HPDE6-E6E7 (cell line): Measurements from ENCODE around the gene KLF17.

Experiments
- DNase-seq: peaks from one replicate; pipeline ENCODE4 v3.0.0; 2011; ENCODE audit warnings: missing footprints; ENCODE audit errors: extremely low spot score

Gene KLF17, protein sequence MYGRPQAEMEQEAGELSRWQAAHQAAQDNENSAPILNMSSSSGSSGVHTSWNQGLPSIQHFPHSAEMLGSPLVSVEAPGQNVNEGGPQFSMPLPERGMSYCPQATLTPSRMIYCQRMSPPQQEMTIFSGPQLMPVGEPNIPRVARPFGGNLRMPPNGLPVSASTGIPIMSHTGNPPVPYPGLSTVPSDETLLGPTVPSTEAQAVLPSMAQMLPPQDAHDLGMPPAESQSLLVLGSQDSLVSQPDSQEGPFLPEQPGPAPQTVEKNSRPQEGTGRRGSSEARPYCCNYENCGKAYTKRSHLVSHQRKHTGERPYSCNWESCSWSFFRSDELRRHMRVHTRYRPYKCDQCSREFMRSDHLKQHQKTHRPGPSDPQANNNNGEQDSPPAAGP

GRCh38 chr1:44118682-44119081 lies at the start of gene KLF17:
Gene KLF17 (plus strand): TSS chr1:44118821. CDS start chr1:44118908, 87 bp downstream.
- DNase-seq, result no peak

DNA sequence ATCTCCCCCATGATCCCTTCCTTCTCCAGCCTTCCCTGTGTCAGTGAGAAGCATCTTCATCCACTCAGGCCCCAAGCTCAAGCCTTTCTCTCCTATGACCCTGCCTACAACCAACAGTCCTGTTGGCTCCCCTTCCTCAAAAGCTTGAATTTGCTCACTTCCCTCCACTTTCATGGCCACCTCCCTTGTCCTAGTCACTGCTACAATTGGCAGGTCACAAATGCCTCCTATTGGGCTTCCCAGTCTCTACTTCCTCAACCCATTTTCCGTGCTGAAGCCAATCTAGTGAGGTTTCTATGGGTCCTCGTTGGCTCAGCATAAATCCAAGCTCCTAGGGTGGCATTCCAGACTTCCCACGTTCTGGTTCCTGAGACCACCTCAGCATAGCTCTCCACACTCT lies 47.2 kb upstream of the KLF17 start:
- no peak for DNase-seq

DNA sequence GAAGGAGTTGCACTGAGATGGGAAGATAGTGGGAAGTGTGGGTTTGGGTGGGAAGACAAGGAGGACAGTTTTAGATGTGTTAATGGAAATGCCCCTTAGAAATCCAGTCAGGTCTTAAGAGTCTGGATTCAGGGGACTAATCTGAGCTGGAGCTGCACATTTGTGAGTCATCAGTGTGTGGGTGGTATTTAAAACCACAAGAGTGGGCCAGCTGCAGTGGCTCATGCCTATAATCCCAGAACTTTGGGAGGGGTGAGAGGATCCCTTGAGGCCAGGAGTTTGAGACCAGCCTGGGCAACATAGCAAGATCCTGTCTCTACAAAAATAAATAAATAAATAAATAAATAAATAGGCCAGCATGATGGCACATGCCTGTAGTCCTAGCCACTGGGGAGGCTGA lies 46.4 kb upstream of the KLF17 start:
- DNase-seq, result no peak

GRCh38 chr1:44072821-44073220 lies 45.8 kb upstream of the KLF17 start:
- no peak for DNase-seq

GRCh38 chr1:44073528-44073927 lies 45.1 kb upstream of the KLF17 start:
- no peak for DNase-seq

DNA sequence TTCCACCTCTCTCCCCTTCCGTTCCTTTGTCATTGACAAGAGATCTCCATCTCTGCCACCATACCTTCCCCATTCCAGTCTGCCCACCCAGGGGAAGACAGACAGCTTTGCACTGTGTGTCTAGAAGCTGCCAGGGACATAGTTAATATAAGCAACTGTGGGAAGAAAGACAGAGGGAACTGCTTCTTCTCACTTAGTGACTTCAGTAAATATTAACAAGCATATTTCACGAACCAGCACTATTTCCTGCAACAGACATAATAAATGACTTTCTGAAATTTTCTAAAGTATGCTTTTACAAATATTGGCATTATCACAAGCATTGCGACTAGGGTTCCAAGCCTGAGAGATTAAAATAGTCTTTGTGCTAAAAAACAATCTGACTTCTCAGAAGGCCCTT lies 44.2 kb upstream of the KLF17 start:
- DNase-seq, result no peak

- no peak for DNase-seq
Measured at GRCh38 chr1:44076066-44076465, 42.6 kb upstream of the KLF17 start.

GRCh38 chr1:44077421-44077820 lies 41.2 kb upstream of the KLF17 start:
- DNase-seq, result no peak

- DNase-seq, result no peak
Measured at GRCh38 chr1:44078104-44078503, 40.5 kb upstream of the KLF17 start.

GRCh38 chr1:44079566-44079965 lies 39.1 kb upstream of the KLF17 start:
- DNase-seq, result no peak

GRCh38 chr1:44084998-44085675 lies 33.5 kb upstream of the KLF17 start:
- DNase-seq, result no peak

DNA sequence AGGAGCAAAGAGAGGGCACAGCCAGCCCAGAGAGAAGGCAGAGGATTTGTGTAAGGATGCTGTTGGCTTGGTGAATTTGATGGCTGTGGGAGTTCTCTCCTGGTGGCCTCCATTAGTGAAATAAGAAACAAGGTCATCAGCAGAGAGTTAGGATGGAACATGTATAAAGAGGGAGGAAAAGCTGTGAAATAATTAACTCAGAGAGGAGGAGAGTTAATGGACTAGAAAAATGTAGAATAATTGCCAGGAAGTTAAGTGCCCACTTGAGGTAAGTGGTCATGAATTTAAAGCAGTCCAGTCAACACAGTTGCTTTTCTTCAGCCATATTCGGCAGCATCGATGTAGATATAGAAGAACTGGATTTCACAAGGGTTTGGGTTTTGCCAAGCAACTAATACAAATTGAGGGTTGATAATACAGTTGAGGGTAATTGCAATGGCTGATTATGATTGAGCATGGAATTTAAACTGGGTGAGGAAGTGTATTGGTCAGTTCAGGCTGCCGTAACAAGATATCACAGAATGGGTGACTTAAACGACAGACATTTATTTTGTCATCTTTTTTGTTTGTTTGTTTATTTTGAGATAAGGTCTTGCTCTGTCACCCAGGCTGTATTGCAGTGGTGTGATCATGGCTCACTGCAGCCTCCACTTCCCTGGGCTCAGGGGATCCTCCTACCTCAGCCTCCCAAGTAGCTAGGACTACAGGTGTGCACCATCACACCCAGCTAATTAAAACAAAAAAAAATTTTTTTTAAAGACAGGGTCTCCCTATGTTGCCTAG lies 31.7 kb upstream of the KLF17 start:
- no peak for DNase-seq

GRCh38 chr1:44089371-44090048 lies 29.1 kb upstream of the KLF17 start:
- no peak for DNase-seq

DNA sequence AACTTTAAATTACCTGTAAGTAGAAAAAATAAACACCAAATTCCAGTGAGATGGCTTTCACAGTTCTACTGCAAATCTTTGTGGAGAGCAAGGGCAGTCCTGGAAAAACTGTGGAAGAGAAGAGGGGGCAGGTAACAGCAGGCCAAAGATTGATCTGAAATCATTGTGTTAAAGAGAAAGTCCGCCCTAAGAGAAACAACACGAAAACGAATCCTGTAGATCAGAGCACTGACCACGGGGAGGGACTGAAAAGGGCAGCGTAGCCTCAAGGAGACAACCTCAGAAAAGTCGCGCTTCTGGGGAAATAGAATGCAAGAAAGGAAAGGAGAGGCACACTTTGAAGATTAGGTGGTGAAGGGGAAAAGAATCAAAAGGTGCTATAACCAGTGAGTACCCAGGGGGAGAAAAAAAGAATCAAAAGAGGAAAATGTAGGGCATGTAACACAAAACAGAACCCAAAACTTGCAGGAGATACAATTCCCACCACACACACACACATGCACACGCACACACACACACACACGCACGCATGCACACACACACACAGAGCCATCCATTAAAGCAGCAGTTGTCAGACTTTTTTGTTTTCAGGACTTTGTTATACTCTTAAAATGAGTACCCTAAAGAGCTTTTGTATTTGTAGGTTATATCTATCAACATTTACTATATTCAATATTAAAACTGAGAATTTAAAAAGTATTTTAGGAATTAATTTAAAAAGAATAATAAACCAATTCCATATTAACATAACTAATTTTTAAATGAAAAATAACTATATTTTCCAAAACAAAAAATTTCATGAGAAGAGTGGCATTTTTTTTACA lies 28.0 kb upstream of the KLF17 start:
- DNase-seq, result no peak

DNA sequence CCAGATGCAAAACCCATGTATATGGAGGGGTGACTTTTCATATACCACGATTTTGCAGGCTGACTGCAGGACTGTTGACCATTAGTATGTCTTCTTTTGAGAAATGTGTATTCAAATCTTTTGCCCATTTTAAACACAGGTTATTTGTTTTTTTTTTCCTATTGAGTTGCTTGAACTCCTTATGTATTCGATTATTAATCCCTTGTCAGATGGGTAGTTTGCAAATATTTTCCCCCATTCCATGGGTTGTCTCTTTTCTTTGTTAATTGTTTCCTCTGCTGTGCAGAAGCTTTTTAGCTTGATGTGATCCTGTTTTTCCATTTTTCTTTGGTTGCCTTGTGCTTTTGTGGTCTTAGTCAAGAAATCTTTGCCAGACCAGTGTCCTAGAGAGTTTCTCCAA lies 24.6 kb upstream of the KLF17 start:
- DNase-seq, result no peak

DNA sequence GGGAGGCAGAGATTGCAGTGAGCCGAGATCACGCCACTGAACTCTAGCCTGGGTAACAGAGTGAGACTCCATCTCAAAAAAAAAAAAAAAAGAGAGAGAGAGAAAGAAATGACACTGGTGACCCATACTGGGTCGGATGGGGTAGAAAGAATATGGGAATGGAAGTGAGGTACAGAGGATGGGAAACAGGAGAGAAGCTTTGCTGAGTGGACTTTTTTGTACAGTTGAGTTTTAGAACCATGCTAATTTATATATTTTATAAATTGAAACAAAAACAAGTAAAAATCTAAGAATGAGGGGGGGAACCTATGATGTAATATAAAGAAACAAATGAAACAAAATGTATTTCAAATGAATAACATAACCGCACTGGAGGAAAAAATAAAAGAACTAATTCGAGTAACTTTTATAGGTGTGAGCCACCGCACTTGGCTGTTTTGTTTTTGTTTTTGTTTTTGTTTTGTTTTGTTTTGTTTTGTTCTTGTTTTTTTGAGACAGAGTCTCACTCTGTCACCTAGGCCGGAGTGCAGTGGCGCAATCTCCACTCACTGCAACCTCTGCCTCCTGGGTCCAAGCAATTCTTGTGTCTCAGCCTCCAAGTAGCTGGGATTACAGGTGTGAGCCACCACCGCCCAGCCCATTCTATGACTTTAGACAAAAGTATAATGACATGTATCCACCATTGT lies 18.3 kb upstream of the KLF17 start:
- DNase-seq, result no peak

DNA sequence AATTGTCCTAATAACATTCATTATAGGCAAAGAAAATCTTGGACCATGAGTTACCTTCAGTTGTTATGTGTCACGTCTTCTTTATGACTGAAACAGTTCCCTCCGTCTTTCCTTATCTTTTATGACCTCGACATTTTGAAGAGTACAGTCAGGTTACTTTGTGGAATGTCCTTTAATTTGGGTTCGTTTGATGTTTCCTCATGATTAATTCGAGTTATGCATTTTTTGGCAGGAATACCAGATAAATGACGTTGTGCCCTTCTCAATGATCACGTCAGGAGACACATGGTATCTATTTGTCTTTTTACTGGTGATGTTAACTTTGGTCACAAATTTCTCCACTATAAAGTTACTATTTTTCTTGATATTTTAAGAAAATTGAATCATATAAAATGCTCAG lies 17.3 kb upstream of the KLF17 start:
- no peak for DNase-seq

DNA sequence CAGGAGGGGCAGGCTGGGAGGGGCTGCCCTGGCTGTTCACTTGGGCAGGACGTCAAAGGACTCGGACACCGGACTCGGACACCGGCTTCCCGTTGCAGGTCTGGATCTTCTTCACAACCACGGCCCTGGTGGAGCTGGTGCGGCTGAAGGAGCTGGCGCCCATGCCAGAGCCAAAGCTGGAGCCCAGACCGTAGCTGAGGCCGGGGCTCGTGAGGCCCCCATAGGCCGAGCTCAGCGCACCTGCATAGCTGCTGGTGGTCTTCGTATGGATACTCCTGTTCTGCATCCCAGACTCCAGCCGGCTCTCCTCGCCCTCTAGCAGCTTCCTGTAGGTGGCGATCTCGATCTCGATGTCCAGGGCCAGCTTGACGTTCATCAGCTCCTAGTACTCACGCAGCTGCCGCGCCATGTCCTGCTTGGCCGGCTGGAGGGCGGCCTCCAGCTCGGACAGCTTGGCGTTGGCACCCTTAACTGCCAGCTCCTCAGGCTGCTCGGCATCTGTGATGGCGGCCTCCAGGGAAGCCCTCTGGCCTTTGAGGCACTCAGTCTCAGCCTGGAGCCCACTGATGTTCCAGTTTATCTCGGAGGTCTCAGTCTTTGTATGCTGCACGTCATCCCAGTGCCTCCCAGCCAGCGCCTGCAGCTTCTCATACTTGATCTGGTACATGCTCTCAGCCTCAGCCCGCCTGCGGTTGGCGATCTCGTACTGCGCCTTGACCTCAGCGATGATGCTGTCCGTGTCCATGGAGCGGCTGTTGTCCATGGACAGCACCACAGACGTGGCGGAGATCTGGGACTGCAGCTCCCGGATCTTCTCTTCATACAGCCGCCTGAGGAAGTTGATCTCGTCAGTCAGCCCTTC lies 15.1 kb upstream of the KLF17 start:
- no peak for DNase-seq

- DNase-seq, result no peak
Measured at GRCh38 chr1:44105810-44106209, 12.8 kb upstream of the KLF17 start.

GRCh38 chr1:44108241-44108640 lies 10.4 kb upstream of the KLF17 start:
- DNase-seq, result no peak
